ENCODE results near the gene DQX1. TPM values are rescaled to one million over a fixed set of nuclear protein-coding genes. Genes with fewer than 3 reads are reported as not detected.
A peak's percentile ranks its signal among the peaks of the same experiment; 100 is the strongest.

Gene DQX1
- total RNA-seq, 1 experiment from 2014 or later, result 1.3 TPM

- TF ChIP-seq USF1 (CRISPR knock-in tag; IDR thresholded peaks at IDR 0.05) (peak; percentile 43; the same call in 1 of the 2 replicates), E2F5 (CRISPR knock-in tag; IDR thresholded peaks at IDR 0.05) (0 out of 2 replicates have a peak, but pooled peaks have one; percentile 36), FOXP1 (CRISPR knock-in tag; IDR thresholded peaks at IDR 0.05; ENCODE audit: borderline replicate concordance) (peak; percentile 72; the same call in 1 of the 2 replicates), PRDM15 (CRISPR knock-in tag; IDR thresholded peaks at IDR 0.05) (0 out of 2 replicates have a peak, but pooled peaks have one; percentile 20), NFATC4 (CRISPR knock-in tag; IDR thresholded peaks at IDR 0.05) (no peak), ZNF138 (CRISPR knock-in tag; conservative IDR thresholded peaks at IDR 0.05) (peak; percentile 65; the same call in 1 of the 2 replicates), E2F4 (CRISPR knock-in tag; IDR thresholded peaks at IDR 0.05; ENCODE audit: borderline replicate concordance, low read depth) (0 out of 2 replicates have a peak, but pooled peaks have one; percentile 36), ZBTB43 (CRISPR knock-in tag; IDR thresholded peaks at IDR 0.05) (0 out of 2 replicates have a peak, but pooled peaks have one; percentile 80), JUN (CRISPR knock-in tag; IDR thresholded peaks at IDR 0.05) (0 out of 2 replicates have a peak, but pooled peaks have one; percentile 36), FOXK1 (CRISPR knock-in tag; IDR thresholded peaks at IDR 0.05) (peak; percentile 55; the same call in 1 of the 2 replicates), TEAD1 (CRISPR knock-in tag; IDR thresholded peaks at IDR 0.05) (0 out of 2 replicates have a peak, but pooled peaks have one; percentile 60), MYBL2 (CRISPR knock-in tag; IDR thresholded peaks at IDR 0.05) (peak; percentile 64; the same call in 1 of the 2 replicates), ZNF396 (CRISPR knock-in tag; IDR thresholded peaks at IDR 0.05; ENCODE audit: borderline replicate concordance) (no peak), NFE2L1 (CRISPR knock-in tag; IDR thresholded peaks at IDR 0.05) (peak; percentile 80; the same call in 1 of the 2 replicates), ATF3 (CRISPR knock-in tag; conservative IDR thresholded peaks at IDR 0.05) (no peak)
These were observed 28.1 kb downstream of the DQX1 start (continued) for GRCh38 chr2:74497777-74498499.

All from WTC11 (cell line).